Right cardiac atrium (tissue), 5 donors: Measurements from ENCODE around the gene ATP6V0E2. TPM values are rescaled to one million over a fixed set of nuclear protein-coding genes. Genes with fewer than 3 reads are reported as not detected.

ENCODE experiments used
- ATAC-seq, 2 donors: fragments of 200-7000 bp; cut with Tn5 transposase; one replicate each; pipeline versions ENCODE4 v1.8.0 to v1.9.1; 2020; ENCODE audit warnings: moderate library complexity in 2 of 2, mild to moderate bottlenecking in 1 of 2
- DNase-seq, 3 donors: peaks; one replicate each; pipeline ENCODE4 v3.0.0-alpha.2; 2020
- H3K27ac ChIP-seq: one replicate; pipeline ENCODE4 v1.5.1; 2013; ENCODE audit warnings: mild to moderate bottlenecking, low read length, control low read depth, moderate library complexity
- H3K27me3 ChIP-seq: one replicate; pipeline ENCODE4 v1.6.1; 2013; ENCODE audit not compliant: control insufficient read depth, insufficient read depth
- H3K4me1 ChIP-seq: one replicate; pipeline ENCODE4 v1.6.1; 2013; ENCODE audit warnings: low read length; ENCODE audit not compliant: control insufficient read depth, insufficient read depth
- H3K4me3 ChIP-seq: one replicate; pipeline ENCODE4 v1.5.1; 2013; ENCODE audit warnings: low read length, control low read depth
- H3K9me3 ChIP-seq: one replicate; pipeline ENCODE4 v1.6.1; 2013; ENCODE audit warnings: low read length; ENCODE audit not compliant: control insufficient read depth
- WGBS: extraction: QIAGEN DNeasy Blood & Tissue Kit; methylation state at CpG from one replicate; pipeline ENCODE4 v1.1.7; 2013; 5-methylcytosine and 5-hydroxymethylcytosine counted together
- intact Hi-C, 4 donors: fragments of 100-400 bp; cut with DNase I; formaldehyde crosslinking; loops; one replicate each; pipeline versions ENCODE4 v1.11.0 to v1.14.0; 2022 to 2023
- polyA plus RNA-seq: library from polyadenylated mRNA; stranded (reverse); fragments of 200-250 nt; gene quantifications from one replicate; pipeline ENCODE4 v1.2.3, GENCODE V29; 2013
- total RNA-seq, 4 donors: library from RNA; stranded (reverse); fragmentation: NEBNext Ultra II Directional; extraction: Animal tissue kit (Norgen Biotek cat#: 25700); gene quantifications; one replicate each; pipeline ENCODE4 v1.2.1, GENCODE V29; 2021
- donor health status: healthy with polysubstance abuse.
- donor health status: DM: no; HTN: yes; CAD: no.
- donor health status: DM: no; HTN: no; CAD: no.
- donor health status: DM: no; HTN: yes; CAD: no; lungs with severe emphysema.
- donor health status: DM: yes; HTN: yes; CAD: no.

Gene ATP6V0E2
- total and polyA plus RNA-seq, 5 donors = 53.0 to 113 (median 66.5) TPM

DNA sequence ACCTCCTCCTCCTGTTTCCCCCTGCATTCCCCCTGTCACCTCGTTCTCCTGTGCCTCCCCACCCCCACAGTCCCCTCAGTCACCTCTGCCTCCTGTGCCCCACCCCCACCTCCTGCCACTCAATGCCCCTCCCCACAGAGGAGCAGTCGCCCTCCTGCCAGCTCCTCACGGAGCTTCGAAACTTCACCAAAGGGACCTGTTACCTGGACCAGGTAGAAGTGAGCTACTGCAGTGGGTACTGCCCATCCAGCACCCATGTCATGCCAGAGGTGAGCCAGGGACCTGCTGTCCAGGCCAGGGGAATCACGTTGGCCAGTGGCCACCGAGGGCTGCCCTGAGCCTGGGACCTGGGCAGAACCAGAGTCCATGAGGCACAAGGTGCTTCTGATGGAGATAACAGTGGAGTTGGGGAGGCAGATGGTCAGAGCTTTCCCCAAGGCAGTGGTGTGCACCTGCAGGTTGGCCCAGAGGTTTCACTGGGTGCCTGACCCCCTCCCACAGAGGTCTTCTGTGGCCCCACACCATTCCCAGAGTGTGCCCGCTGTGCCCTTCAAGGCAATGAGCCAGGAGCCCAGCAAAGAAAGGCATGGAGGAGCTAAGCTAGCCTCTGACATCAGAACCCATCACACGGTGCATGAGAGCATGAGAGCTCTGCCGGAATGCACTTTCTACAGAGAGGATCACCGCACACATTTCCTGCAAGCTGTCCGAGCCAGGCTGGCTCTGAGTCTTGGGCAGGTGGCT lies 42.6 kb upstream of the ATP6V0E2 start:
- H3K4me3 ChIP-seq = no peak overlapping the region
- H3K27ac ChIP-seq = no peak overlapping the region
- no peaks in the 10 kb centered on the region for H3K27me3 ChIP-seq
- intact Hi-C loops = no loop called here
- no peaks in the 10 kb centered on the region for H3K9me3 ChIP-seq
- peak in 2 of 3 donors; percentile 12 to 26 for DNase-seq
- ATAC-seq = no peak
- 48% methylated on average over 11 of the region's 11 CpGs for WGBS
- H3K4me1 ChIP-seq = no peaks in the 10 kb centered on the region

- DNase-seq (peak in 2 of 3 donors; percentile 17 to 38), ATAC-seq (no peak)
- no peaks in the 10 kb centered on the region for H3K27me3 ChIP-seq
- no peak overlapping the region for H3K4me3 ChIP-seq
- no peaks in the 10 kb centered on the region for H3K9me3 ChIP-seq
- WGBS = 71% methylated on average over 9 of the region's 9 CpGs
- H3K4me1 ChIP-seq = no peaks in the 10 kb centered on the region
- H3K27ac ChIP-seq = no peak overlapping the region
- intact Hi-C loops = no loop called here
Observed at GRCh38 chr7:149831741-149832219, 42.0 kb upstream of the ATP6V0E2 start.

GRCh38 chr7:149832332-149833041 lies 41.3 kb upstream of the ATP6V0E2 start:
- no peaks in the 10 kb centered on the region for H3K27me3 ChIP-seq
- H3K27ac ChIP-seq = no peak overlapping the region
- ATAC-seq (no peak), DNase-seq (peak in 2 of 3 donors; percentile 37 to 41)
- no peaks in the 10 kb centered on the region for H3K9me3 ChIP-seq
- H3K4me3 ChIP-seq = no peak overlapping the region
- H3K4me1 ChIP-seq = no peaks in the 10 kb centered on the region
- intact Hi-C loops = no loop called here
- 74% methylated on average over 13 of the region's 13 CpGs for WGBS

DNA sequence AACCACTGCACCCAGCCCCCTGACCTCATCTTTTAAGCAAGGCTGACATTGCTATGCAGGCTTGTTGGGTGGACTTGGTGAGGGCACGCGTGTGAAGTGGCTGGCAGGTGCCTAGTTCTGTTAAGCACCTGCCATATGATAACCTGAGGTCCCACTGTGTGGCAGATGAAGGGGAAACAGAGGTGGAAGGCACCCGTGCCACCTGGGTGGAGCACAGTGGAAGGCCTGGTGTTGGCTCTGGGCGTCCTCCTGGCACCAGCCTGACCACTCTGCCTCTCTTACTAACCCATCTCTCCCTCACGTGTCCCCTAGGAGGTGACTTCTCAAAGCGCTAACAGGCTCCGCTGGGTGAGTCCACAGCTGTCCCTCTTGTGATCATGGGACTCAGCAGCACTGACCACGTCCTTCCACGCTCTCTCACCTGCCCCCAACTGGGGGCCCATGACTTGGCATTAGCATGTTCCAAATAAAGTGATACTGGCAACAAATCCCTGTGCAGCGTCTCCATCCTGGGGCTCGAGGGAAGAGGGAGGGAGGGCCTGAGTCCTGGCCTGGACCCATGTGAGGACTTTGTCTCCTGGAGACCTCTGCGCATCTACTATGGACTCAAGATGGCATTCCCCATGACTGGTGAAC lies 40.2 kb upstream of the ATP6V0E2 start:
- Histone ChIP-seq H3K4me3 (no peak overlapping the region), H3K27ac (no peak overlapping the region), H3K27me3 (no peaks in the 10 kb centered on the region), H3K4me1 (no peaks in the 10 kb centered on the region), H3K9me3 (no peaks in the 10 kb centered on the region)
- ATAC-seq = no peak
- peak in 2 of 3 donors; percentile 14 to 25 for DNase-seq
- 80% methylated on average over 12 of the region's 12 CpGs for WGBS
- intact Hi-C loops = no loop called here

DNA sequence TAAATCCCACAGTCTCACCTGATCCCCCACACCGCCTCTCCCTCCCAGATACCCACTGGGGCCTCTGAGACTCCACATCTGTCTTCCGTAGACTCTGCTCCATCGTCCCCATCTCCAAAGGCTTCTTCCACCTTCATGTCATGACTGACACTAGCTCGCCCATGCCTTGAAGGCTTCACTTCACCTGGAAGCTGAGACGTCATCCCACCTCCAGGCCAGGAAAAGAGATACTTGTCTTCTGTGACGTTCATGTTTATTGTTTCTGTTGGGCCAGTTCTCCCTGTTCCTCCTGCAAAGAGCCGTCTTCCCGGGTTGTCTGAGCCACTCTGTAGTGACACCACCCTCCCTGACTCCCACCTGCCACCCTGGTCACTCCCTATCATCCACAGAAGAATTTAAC lies 39.2 kb upstream of the ATP6V0E2 start:
- Histone ChIP-seq H3K27ac (no peak overlapping the region), H3K9me3 (no peaks in the 10 kb centered on the region), H3K4me3 (no peak overlapping the region), H3K4me1 (peaks cover 3% of the 10 kb centered on the region), H3K27me3 (no peaks in the 10 kb centered on the region)
- intact Hi-C loops = no loop called here
- DNase-seq (peak in 1 of 3 donors; percentile 1), ATAC-seq (no peak)
- WGBS = 86% methylated on average over 8 of the region's 8 CpGs

DNA sequence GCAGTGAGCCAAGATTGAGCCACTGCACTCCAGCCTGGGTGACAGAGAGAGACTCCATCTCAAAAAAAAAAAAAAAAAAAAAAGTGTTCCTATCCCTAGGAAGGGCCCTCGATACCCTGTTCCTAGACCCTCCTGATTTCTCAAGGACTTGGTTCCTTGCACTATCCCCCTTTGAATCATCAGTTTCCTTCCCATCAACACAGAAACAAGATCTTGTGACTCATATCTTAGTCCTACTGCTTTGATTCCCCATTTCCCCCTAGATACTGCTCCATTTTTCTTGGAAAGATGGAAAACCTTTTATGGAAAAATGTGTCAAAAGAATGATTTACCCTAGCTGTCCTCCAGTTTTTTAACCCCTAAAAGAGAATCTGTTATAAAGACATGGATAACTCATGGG lies 37.3 kb upstream of the ATP6V0E2 start:
- H3K4me1 ChIP-seq = peaks cover 3% of the 10 kb centered on the region
- WGBS = 84% methylated on average over 1 of the region's 1 CpG
- no peaks in the 10 kb centered on the region for H3K27me3 ChIP-seq
- no peak for ATAC-seq
- H3K9me3 ChIP-seq = no peaks in the 10 kb centered on the region
- H3K27ac ChIP-seq = no peak overlapping the region
- no peak overlapping the region for H3K4me3 ChIP-seq
- intact Hi-C loops = no loop called here
- no peak for DNase-seq

GRCh38 chr7:149837564-149838223 lies 36.1 kb upstream of the ATP6V0E2 start:
- Histone ChIP-seq H3K27me3 (no peaks in the 10 kb centered on the region), H3K4me1 (peaks cover 3% of the 10 kb centered on the region), H3K27ac (peak overlapping the region; percentile 10), H3K9me3 (no peaks in the 10 kb centered on the region), H3K4me3 (no peak overlapping the region)
- no peak for ATAC-seq
- peak in 1 of 3 donors; percentile 3 for DNase-seq
- intact Hi-C loops = no loop called here
- WGBS = 32% methylated on average over 17 of the region's 17 CpGs

GRCh38 chr7:149838224-149838991 lies 35.4 kb upstream of the ATP6V0E2 start, which contains the start of gene ZNF862:
ZNF862 (plus strand) TSS chr7:149838375; CDS start chr7:149838612, 237 bp downstream.
- H3K27ac ChIP-seq = peak within 1 kb of the TSS; percentile 65

GRCh38 chr7:149838992-149839408 lies 34.8 kb upstream of the ATP6V0E2 start:
- Histone ChIP-seq H3K27me3 (no peaks in the 10 kb centered on the region), H3K4me3 (peak overlapping the region; percentile 87), H3K9me3 (no peaks in the 10 kb centered on the region), H3K4me1 (peaks cover 3% of the 10 kb centered on the region), H3K27ac (peak overlapping the region; percentile 65)
- intact Hi-C loops = no loop called here
- WGBS = 14% methylated on average over 6 of the region's 6 CpGs
- DNase-seq = no peak
- no peak for ATAC-seq

More at GRCh38 chr7:149838224-149838991, 35.4 kb upstream of the ATP6V0E2 start, which contains the start of gene ZNF862:
- under 1% methylated on average over 86 of the region's 86 CpGs for WGBS
- Histone ChIP-seq H3K4me3 (peak within 1 kb of the TSS; percentile 87), H3K4me1 (peaks cover 3% of the 10 kb centered on the region), H3K27me3 (no peaks in the 10 kb centered on the region), H3K9me3 (no peaks in the 10 kb centered on the region)
- peak; percentile 99 for DNase-seq
- intact Hi-C loops = no loop called here
- peak; percentile 99 for ATAC-seq

DNA sequence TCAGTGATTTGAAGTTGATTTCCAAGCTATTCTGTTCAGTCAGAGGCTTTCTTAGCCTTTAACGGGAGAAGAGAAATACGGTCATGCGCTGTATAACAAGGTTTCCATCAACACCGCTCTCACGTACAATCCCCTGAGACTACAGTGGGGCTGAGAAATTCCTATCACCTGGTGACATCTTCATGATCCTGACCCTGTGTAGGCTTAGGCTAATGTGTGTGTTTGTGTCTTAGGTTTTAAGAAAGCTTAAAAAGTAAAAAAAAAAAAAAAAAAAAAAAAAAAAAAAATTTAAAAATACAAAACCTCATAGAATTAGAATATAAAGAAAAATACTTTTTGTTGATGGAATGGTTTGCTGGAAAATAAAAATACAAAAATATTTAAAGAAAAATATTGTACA lies 33.8 kb upstream of the ATP6V0E2 start:
- no peaks in the 10 kb centered on the region for H3K27me3 ChIP-seq
- ATAC-seq (no peak), DNase-seq (no peak)
- no peaks in the 10 kb centered on the region for H3K9me3 ChIP-seq
- no peak overlapping the region for H3K4me3 ChIP-seq
- 96% methylated on average over 5 of the region's 5 CpGs for WGBS
- intact Hi-C loops = no loop called here
- H3K27ac ChIP-seq = no peak overlapping the region
- H3K4me1 ChIP-seq = peaks cover 3% of the 10 kb centered on the region
